NCI-H748 treated with DMSO at 0.1 percent for 48 hours (cell line): ENCODE results near the gene FBF1.
"Not testable (repeated sequence)": the region's sequence is repeated elsewhere in the genome, so short reads cannot be mapped to it uniquely, and the experiment has no call there.

ENCODE experiments used
- DNase-seq: peaks from one replicate; lab custom pipeline; 2025; lab: John Stamatoyannopoulos, UW

FBF1 gene

DNA sequence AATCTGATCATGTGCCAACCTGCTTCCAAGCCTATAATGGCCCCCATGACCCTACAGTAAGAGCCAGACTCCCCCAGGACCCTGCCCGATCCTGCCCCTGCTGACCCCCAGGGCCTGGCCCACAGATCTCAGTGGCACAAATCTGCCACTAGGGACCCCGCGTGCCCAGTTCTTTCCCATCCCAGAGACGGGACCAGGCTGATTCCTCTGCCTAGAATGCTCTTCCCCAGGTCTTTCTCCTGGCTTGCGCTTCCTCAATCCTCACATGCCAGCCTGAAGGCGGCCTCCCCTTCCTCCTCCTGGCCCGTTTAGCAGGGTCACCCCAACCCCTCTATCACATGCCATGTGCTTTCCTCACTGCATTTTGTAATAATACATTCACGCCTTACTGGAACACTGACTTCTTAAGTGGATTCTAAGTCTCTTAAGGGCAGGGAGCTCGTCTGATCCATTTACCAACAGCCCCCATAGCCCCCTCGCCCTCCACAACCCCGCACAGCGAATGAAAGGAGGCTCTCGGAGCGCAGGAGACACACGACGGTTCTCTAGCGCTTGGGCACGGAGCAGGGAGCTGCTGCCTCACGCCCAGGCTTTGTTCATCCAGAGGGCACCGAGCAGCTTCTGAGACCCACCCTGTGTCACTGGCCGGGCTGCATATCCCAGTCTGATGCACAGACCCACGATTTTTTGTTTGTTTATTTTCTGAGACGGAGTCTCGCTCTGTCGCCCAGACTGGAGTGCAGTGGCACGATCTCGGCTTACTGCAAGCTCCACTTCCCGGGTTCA, 45.3 kb downstream of the FBF1 start:
- DNase-seq: no peak

- no peak for DNase-seq
Measured at GRCh38 chr17:75894049-75894733, 46.7 kb downstream of the FBF1 start.

- DNase-seq: no peak
Measured at GRCh38 chr17:75893305-75894048, 47.4 kb downstream of the FBF1 start.

GRCh38 chr17:75892556-75893224, 48.2 kb downstream of the FBF1 start:
- no peak for DNase-seq

DNA sequence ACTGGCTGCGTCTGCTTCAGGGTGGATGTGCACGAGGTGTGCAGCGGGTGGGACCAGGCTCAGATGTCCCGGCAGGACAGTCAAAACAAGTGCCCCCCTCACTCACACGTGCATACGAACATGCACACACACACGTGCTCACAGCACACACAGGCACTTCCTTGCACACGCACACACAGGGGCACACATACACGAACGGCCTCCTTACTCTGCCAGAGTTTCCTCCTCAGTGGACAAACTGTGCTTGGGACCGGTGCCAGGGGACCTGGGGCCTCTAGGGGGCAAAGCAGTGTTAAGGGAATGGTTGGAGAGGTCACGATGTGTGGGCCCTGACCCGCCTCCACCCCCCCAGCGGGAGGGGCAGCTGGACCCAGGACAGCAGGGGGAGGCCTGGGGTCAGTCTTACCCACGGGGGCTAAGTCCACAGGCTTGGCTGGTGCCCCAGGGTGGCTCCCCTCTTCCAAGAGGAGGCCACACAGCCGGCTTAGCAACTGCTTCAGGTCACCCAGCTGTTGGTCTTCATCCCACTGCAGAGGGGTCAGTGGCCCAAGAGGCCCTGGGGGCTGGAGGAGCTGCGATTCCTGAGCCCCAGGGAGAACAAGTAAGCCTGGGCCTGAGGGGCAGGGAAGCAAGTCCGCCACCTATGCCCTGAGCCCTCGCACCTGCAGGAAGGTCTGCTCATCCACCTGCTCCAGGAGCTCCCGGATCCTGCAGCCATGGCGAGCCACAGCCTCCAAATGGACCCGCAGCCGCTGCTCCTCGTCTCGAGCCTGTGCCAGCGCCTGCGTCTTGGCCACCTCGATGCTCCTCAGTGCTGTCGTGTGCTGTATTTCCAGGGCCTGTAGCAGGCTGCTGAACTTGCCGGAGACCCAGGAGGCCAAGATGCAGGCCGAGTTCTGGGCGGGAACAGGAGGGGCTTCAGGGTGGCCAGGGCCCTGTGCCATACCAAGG, 49.0 kb downstream of the FBF1 start:
- no peak for DNase-seq

DNA sequence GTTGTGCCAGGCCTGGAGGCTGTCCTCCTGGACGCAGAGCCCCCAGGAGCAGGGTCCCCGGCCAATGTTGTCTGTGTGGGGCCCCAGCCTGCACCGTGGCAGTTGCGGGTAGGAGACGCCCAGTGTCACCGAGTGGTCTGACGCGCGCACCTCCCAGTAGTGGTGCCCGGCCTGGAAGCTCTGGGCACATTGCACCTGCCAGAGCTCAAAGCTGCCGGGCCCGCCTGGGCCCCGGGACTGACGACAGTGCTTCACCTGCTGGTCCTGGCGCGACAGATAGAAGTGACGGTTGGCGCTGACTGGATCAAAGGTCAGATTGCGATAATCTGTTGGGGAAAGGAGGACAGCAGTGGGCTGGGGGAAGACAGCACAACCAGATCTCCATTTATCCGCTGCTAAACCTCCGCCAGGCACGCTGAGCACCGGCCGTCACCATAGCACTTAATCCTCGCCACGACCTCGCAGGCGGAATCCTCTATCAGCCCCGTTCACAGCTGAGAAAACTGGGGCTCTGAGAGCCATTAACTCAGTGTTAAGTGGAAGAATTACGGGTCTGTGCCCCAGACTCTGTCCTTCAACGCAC, 49.7 kb downstream of the FBF1 start:
- DNase-seq: no peak

- DNase-seq: no peak
Measured at GRCh38 chr17:75889454-75889853, 51.4 kb downstream of the FBF1 start.

DNA sequence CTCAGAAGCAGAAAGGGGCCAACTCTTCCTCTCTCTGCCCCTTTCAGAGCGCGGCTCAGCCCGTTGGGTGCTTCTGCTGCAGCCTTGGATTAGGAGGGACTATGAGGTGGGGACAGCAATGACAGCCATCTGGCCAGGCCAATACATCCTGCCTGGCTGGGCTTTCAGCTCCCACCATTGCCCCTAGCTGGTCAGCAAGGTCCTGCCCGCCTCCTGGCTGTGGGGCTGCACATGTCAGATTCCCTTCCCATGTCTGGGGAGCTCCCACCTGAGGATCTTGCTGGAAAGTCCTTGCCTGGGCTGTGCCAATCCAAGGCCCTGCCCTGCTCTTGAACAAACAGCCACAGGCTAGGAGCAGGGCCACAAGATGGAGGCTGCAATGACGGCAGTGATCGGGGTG, 52.4 kb downstream of the FBF1 start:
- DNase-seq: no peak

- DNase-seq: not testable (repeated sequence)
Measured at GRCh38 chr17:75885860-75886259, 55.0 kb downstream of the FBF1 start.

GRCh38 chr17:75885431-75885830, 55.4 kb downstream of the FBF1 start:
- DNase-seq: no peak

- DNase-seq: no peak
Measured at GRCh38 chr17:75881678-75882454, 59.0 kb downstream of the FBF1 start.

- no peak for DNase-seq
Measured at GRCh38 chr17:75880266-75880665, 60.6 kb downstream of the FBF1 start.

GRCh38 chr17:75878174-75878998, 62.5 kb downstream of the FBF1 start, which contains the start of gene TRIM47:
TSS of gene TRIM47 (minus strand) at chr17:75878581. CDS start at chr17:75878548, 33 bp downstream.
- no peak for DNase-seq

GRCh38 chr17:75877752-75878173, 63.1 kb downstream of the FBF1 start:
- DNase-seq: no peak

DNA sequence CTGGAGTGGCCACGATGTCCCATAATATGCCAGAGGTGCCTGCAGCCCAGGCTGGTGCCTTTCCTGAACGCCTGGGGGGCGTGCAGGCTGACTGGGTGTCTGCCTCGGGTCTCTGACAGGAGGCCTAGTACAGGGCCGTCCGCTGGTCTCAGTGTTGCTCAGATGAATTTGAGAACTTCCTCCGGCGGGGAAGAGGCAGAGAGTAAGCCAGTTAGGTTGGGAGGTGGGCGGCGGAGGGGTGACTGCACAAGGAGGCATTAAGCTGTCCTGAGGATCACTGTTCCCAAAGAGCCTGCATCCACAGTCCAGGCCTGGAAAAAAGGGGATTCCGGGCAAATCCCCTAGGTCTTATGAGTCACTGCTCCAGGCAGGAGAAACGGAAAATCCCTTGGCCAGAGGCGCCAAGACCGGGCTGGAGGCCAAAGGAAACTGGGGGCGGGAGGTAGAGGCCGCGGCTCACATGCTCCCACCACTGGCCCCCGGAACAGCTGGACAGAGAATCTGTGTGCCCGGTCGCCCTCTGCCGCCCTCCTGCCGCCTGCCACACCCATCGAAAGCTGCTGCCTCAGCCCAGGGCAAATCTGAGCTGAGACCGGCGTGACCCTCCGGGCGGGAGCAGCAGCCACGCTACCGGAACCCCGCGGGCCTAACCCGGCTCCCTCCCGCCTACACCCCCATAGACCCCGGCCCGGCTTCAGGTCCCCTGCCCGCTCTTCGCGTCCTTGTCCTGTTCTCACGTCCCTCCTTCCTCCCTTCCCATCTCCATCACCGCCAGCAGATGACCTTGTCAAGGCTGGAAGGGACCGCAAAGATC, 63.7 kb downstream of the FBF1 start:
- no peak for DNase-seq

DNA sequence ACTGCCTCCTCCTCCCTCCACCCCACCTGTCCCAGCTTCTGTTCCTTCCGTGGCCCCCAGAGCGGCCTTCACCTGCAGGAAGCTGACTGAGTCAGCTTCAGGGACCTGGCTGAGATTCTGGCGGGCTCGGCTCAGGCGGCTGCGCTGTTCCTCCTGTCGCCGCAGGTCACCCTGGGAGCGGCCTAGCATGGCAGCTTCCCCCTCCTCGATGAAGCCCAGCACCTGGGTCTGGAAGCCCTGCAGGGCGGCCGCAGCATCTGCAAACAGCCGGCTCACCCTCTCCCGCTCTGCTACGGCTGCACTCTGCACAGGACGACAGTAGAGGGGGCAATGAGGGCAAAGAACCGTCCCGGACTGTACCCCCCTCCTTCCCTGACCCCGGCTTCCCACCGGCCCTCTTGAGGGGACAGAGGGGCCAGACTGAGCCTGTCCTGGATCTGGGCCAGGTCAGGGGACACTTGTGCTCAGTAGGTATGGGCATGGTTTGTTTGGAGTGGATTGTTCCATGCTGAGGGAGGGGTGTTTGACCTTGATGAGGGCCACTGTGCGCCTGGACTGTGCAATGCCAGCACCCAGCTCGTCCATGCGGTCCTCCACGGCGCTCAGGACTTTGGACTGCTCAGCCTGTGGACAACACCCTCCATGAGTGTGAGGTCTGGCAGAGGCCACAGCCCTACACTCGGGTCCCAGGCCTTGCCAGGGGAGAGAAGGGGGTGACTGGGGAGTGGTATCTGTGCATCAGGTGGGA, 64.5 kb downstream of the FBF1 start:
- DNase-seq: no peak

- no peak for DNase-seq
Measured at GRCh38 chr17:75875940-75876189, 65.0 kb downstream of the FBF1 start.
